SK-N-MC (cell line): ENCODE data around the gene LTO1.

Experiments
- EZH2 ChIP-seq: fragments of 200-600 bp; sonication (generic); IDR thresholded peaks from one replicate; pipeline ENCODE4 v1.6.1; 2017; ENCODE audit warnings: antibody characterized with exemption
- POLR2AphosphoS5 ChIP-seq: IDR thresholded peaks from 2 replicates; pipeline ENCODE4 v1.6.1; 2012; ENCODE audit warnings: mild to moderate bottlenecking, low read depth, low read length, borderline replicate concordance

- no peak for TF ChIP-seq POLR2AphosphoS5
- TF ChIP-seq EZH2: no peak
These were observed 10.3 kb downstream of the LTO1 start for GRCh38 chr11:69664901-69665300.
